Lung (tissue), 12 donors: ENCODE data around the gene FFAR1. TPM values are rescaled to one million over a fixed set of nuclear protein-coding genes. Genes with fewer than 3 reads are reported as not detected.

Source experiments
- ATAC-seq: fragments of 200-7000 bp; cut with Tn5 transposase; one replicate; pipeline ENCODE4 v1.9.1; 2020; ENCODE audit warnings: moderate number of reproducible peaks; ENCODE audit not compliant: insufficient read depth, low FRiP score
- DNase-seq, 3 donors: peaks; one replicate each; pipeline ENCODE4 v3.0.0-alpha.2; 2013 to 2017
- H3K27ac ChIP-seq, 2 donors: one replicate each; pipeline ENCODE4 v1.5.1; 2013; ENCODE audit warnings: mild to moderate bottlenecking in 2 of 2, moderate library complexity in 2 of 2, control low read depth in 1 of 2, inconsistent platforms in 1 of 2, low read depth in 1 of 2, low read length in 1 of 2
- H3K27me3 ChIP-seq, 3 donors: one replicate each; pipeline ENCODE4 v1.5.1; 2013; ENCODE audit warnings: low read length in 2 of 3; ENCODE audit not compliant: control insufficient read depth in 3 of 3, insufficient read depth in 3 of 3
- H3K36me3 ChIP-seq, 4 donors: one replicate each; pipeline ENCODE4 v1.5.1; 2013; ENCODE audit warnings: low read length in 4 of 4, mild to moderate bottlenecking in 1 of 4, moderate library complexity in 1 of 4; ENCODE audit not compliant: control insufficient read depth in 4 of 4, insufficient read depth in 4 of 4
- H3K4me1 ChIP-seq, 5 donors: one replicate each; pipeline ENCODE4 v1.5.1; 2013; ENCODE audit warnings: low read length in 5 of 5, mild to moderate bottlenecking in 2 of 5, moderate library complexity in 1 of 5; ENCODE audit not compliant: control insufficient read depth in 5 of 5, insufficient read depth in 5 of 5
- H3K4me3 ChIP-seq: one replicate; pipeline ENCODE4 v1.5.1; 2013; ENCODE audit warnings: mild to moderate bottlenecking, control low read depth, moderate library complexity
- H3K9ac ChIP-seq, 2 donors: one replicate each; pipeline ENCODE4 v1.5.1; 2013; ENCODE audit warnings: low read length in 2 of 2, control low read depth in 1 of 2; ENCODE audit not compliant: insufficient read depth in 1 of 2
- H3K9me3 ChIP-seq, 4 donors: one replicate each; pipeline ENCODE4 v1.5.1; 2013; ENCODE audit warnings: low read length in 3 of 4, mild to moderate bottlenecking in 1 of 4, moderate library complexity in 1 of 4; ENCODE audit not compliant: control insufficient read depth in 4 of 4, insufficient read depth in 3 of 4
- WGBS, 2 donors: extraction: QIAGEN DNeasy Blood & Tissue Kit; methylation state at CpG; one replicate each; pipeline ENCODE4 v1.1.7; 2013; 5-methylcytosine and 5-hydroxymethylcytosine counted together
- polyA plus RNA-seq, 2 donors: library from polyadenylated mRNA; stranded (reverse); fragments of 200-250 nt; gene quantifications; one replicate each; pipeline ENCODE4 v1.2.1, GENCODE V29; 2013
- total RNA-seq, 2 donors: library from RNA; depleted of rRNA in 1 of 2; stranded (reverse); fragments of >200 nt in 1 of 2; gene quantifications; one replicate each; pipeline ENCODE4 v1.2.1, GENCODE V29; 2014 to 2021
- TF ChIP-seq, protein P1 (sequence below): IDR thresholded peaks from 2 replicates; pipeline ENCODE4 v1.5.1; 2012; ENCODE audit warnings: mild to moderate bottlenecking; ENCODE audit errors: control extremely low read depth, extremely low read depth
- donor health status: control.
- donor health status: control.
- donor health status: Bipolar disorder and iron deficiency.
- donor health status: healthy.
- donor health status: DM: yes; HTN: yes; CAD: no.

FFAR1 gene
- total and polyA plus RNA-seq, 4 donors = 0.06 to 1.1 (median 0.43) TPM

DNA sequence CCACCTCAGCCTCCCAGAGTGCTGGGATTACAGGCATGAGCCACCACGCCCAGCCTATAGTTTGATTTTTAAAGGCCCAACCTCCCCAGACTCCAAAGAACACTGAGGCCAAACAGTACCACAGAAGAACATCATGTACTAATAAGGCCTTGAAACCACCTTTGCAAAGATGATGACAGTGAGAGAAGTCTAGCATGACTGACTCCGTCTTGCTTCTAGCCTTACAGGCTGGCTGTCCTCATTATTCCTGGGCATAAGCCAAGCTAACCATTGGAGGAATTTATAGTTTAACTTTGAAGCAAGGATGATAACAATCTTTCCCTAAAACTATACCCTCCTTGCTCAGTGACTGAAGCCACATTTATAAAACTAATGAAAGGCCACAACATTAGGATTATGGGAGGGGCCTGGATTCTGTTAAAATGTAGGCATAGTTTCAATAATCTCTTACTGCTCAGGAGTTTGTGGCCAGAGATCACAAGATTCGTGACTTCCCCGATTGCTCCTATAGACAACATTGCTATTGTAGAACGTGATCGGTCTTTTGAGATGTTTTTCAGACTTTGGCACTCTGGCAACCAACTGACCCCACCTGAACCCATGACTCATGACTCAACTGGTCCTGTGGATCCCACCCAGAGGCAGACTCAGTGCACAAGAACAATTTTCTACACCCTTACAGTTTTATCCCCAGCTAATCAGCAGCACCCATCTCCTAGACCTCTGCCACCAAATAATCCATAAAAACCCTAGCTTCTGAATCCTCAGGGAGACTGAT, 40.8 kb downstream of the FFAR1 start:
- H3K27ac ChIP-seq = no peak overlapping the region
- no peaks in the 10 kb centered on the region for H3K36me3 ChIP-seq
- no peaks in the 10 kb centered on the region for H3K27me3 ChIP-seq
- 89 to 92% methylated on average over 6 of the region's 6 CpGs for WGBS, 2 donors
- DNase-seq = no peak
- no peak overlapping the region for H3K4me3 ChIP-seq
- no peak overlapping the region for H3K9ac ChIP-seq
- TF ChIP-seq, protein P1, sequence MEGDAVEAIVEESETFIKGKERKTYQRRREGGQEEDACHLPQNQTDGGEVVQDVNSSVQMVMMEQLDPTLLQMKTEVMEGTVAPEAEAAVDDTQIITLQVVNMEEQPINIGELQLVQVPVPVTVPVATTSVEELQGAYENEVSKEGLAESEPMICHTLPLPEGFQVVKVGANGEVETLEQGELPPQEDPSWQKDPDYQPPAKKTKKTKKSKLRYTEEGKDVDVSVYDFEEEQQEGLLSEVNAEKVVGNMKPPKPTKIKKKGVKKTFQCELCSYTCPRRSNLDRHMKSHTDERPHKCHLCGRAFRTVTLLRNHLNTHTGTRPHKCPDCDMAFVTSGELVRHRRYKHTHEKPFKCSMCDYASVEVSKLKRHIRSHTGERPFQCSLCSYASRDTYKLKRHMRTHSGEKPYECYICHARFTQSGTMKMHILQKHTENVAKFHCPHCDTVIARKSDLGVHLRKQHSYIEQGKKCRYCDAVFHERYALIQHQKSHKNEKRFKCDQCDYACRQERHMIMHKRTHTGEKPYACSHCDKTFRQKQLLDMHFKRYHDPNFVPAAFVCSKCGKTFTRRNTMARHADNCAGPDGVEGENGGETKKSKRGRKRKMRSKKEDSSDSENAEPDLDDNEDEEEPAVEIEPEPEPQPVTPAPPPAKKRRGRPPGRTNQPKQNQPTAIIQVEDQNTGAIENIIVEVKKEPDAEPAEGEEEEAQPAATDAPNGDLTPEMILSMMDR = no peak
- ATAC-seq = no peak
- H3K9me3 ChIP-seq = no peaks in the 10 kb centered on the region
- H3K4me1 ChIP-seq = no peaks in the 10 kb centered on the region

GRCh38 chr19:35389192-35389861, 41.6 kb downstream of the FFAR1 start:
- WGBS, 2 donors = 71 to 84% methylated on average over 6 of the region's 6 CpGs
- H3K4me3 ChIP-seq = no peak overlapping the region
- H3K9me3 ChIP-seq = no peaks in the 10 kb centered on the region
- H3K4me1 ChIP-seq = no peaks in the 10 kb centered on the region
- H3K36me3 ChIP-seq = no peaks in the 10 kb centered on the region
- DNase-seq = no peak
- H3K27ac ChIP-seq = no peak overlapping the region
- no peaks in the 10 kb centered on the region for H3K27me3 ChIP-seq
- no peak overlapping the region for H3K9ac ChIP-seq
- no peak for ATAC-seq
- TF ChIP-seq, protein P1 = no peak

GRCh38 chr19:35392742-35393715, 45.3 kb downstream of the FFAR1 start:
- no peaks in the 10 kb centered on the region for H3K9me3 ChIP-seq
- no peak overlapping the region for H3K4me3 ChIP-seq
- no peak for ATAC-seq
- no peaks in the 10 kb centered on the region for H3K36me3 ChIP-seq
- TF ChIP-seq, protein P1 = no peak
- no peak for DNase-seq
- peaks cover 0 to 5% (median 0%) of the 10 kb centered on the region in 5 donors for H3K4me1 ChIP-seq
- no peaks in the 10 kb centered on the region for H3K27me3 ChIP-seq
- H3K9ac ChIP-seq = no peak overlapping the region
- whole genome bisulfite sequencing, 2 donors = 62 to 68% methylated on average over 5 of the region's 5 CpGs
- no peak overlapping the region for H3K27ac ChIP-seq
